Measurements from ENCODE around the gene HASPIN.

HASPIN gene

GRCh38 chr17:3735515-3735914 lies 11.8 kb downstream of the HASPIN start:
- DNase-seq (ENCODE audit: low read depth) = no peak

DNA sequence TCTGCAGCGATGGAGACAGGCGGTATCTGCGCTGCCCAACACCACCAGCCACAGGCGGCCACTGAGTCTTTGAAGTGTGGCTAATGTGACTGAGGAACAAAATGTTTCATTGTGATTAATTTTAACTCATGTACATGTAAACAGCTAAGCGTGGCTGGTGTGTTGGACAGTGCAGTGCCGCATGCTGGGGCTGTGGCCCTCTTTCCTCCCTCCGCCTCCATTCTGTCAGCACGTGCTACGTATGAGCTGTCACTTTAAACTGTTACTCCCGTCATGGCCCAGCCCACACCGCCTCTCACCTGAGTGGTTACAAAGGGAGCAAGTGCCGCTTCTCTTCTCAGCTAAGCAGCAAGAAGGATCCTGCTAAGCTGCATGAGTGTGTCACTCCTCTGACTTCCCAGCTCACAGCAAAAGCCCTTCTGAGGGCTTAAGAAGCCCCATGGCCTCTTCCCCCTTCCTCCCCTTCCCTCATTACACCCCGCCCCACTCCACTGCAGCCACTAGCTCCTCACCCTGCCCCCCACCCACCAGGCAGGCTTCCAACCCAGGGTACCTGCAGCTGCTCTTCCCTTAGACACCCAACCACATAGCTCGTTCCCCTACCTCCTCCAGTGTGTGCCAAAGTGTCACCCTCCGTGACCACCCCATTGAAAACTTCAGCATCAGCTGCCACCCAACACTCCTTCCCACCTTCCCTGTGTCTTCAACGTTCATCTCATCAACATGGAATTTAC lies 15.0 kb downstream of the HASPIN start:
- DNase-seq (ENCODE audit: low read depth) = no peak

- no peak for DNase-seq (ENCODE audit: low read depth)
Measured at GRCh38 chr17:3739422-3740124, 15.9 kb downstream of the HASPIN start.

DNA sequence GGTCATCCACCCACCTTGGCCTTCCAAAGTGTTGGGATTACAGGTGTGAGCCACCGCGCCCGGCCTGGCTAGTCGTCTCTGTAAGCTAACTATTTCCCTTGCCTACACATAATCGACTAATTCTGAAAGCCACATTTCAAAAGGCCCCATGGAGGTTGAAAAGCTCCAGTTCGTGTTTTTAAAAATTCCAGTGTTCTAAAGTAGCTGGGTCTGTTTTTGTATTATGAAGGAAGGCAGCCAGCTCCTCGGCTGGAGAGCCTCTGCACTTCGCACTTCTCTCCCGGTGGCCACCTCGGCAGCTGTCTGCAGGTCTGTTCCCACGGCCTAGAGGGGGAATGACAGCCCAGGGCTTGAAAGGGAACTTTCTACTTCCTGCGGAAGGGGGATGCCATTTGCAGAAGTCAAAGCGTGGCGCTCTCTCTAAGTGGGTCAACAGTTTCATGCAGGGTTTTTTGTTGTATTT lies 16.9 kb downstream of the HASPIN start:
- no peak for DNase-seq (ENCODE audit: low read depth)

- DNase-seq (ENCODE audit: low read depth) = no peak
Measured at GRCh38 chr17:3744014-3744413, 20.3 kb downstream of the HASPIN start.

DNA sequence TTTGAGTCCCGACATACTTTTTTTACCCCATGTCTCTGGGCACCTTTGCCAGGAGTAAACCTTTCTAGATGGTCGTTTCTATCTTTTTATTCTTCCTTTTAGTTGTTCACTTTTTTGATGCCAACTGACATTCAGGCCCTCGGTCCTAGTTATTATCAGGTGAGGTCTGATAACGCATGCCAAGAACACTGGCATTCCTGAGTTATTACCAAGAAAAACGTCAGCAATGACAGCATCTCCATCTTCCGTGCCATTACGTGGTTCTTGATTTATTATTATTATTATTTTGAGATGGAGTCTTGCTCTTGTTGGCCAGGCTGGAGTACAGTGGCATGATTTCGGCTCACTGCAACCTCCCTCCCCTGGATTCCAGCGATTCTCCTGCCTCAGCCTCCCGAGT lies 21.4 kb downstream of the HASPIN start:
- no peak for DNase-seq (ENCODE audit: low read depth)

GRCh38 chr17:3747805-3748204 lies 24.1 kb downstream of the HASPIN start:
- DNase-seq (ENCODE audit: low read depth) = no peak

DNA sequence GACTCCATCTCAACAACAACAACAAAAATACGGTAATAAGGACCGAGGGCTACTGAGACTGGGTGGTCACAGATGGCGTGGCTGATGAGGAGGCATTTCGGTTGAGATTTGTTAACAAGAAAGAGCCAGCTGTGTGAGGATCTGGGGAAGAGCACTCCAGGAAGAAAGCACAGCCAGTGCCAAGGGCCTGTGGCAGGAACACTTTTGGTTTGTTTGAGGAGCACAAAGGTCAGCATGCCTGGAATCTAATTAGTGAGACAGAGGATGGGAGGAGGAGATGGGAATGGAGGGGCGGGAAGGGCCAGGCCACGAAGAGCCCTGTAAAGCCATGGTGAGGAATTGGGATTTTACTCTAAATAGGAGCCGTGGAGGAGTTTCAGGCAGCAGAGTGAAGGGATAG lies 24.9 kb downstream of the HASPIN start:
- DNase-seq (ENCODE audit: low read depth) = no peak

GRCh38 chr17:3750296-3750695 lies 26.6 kb downstream of the HASPIN start:
- no peak for DNase-seq (ENCODE audit: low read depth)

DNA sequence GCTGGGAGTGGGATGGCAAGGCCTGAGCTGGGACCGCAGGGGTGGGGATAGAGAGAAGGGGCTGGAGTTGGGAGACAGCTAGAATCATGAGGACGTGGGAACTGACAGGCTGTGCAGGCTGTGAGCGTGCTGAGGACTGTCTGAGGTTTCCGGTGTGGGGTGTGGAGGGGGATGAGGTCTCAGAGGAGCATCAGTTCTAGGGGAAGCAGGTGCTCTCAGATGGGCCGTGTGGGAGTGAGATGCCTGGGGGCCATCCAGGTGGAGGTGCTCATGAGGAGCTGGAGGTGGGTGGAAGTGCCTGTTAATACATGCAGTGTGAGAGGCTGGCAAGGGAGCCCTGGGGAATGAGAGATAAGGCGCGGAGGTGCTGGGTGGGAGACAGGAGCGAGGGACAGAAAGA lies 27.2 kb downstream of the HASPIN start:
- DNase-seq (ENCODE audit: low read depth) = no peak

GRCh38 chr17:3751836-3752235 lies 28.1 kb downstream of the HASPIN start:
- DNase-seq (ENCODE audit: low read depth) = no peak

DNA sequence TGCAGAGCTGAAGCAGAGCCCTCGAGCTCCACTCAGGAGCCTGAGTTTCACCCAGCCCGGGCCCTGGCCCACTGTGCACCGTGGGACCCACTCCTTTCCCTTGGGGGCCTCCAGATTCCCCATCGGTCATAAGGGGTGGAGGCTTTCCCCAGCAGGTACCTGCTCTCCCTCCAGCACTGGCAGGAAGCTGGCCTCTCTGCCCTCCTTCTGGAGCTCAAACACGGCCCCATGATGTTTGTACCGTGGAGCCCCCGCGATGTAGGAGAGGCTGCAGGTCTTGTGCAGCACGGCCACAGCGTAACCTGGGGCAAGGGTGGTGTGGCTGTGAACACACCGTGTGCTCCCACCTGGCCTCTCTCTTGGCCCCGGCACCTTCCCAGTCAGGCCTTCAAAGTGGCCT lies 29.9 kb downstream of the HASPIN start:
- no peak for DNase-seq (ENCODE audit: low read depth)

GRCh38 chr17:3754066-3754457 lies 30.4 kb downstream of the HASPIN start:
- no peak for DNase-seq (ENCODE audit: low read depth)

GRCh38 chr17:3754458-3755334 lies 31.0 kb downstream of the HASPIN start:
- DNase-seq (ENCODE audit: low read depth) = no peak

GRCh38 chr17:3755335-3756030 lies 31.8 kb downstream of the HASPIN start:
- no peak for DNase-seq (ENCODE audit: low read depth)

- no peak for DNase-seq (ENCODE audit: low read depth)
Measured at GRCh38 chr17:3759597-3760216, 36.0 kb downstream of the HASPIN start.

DNA sequence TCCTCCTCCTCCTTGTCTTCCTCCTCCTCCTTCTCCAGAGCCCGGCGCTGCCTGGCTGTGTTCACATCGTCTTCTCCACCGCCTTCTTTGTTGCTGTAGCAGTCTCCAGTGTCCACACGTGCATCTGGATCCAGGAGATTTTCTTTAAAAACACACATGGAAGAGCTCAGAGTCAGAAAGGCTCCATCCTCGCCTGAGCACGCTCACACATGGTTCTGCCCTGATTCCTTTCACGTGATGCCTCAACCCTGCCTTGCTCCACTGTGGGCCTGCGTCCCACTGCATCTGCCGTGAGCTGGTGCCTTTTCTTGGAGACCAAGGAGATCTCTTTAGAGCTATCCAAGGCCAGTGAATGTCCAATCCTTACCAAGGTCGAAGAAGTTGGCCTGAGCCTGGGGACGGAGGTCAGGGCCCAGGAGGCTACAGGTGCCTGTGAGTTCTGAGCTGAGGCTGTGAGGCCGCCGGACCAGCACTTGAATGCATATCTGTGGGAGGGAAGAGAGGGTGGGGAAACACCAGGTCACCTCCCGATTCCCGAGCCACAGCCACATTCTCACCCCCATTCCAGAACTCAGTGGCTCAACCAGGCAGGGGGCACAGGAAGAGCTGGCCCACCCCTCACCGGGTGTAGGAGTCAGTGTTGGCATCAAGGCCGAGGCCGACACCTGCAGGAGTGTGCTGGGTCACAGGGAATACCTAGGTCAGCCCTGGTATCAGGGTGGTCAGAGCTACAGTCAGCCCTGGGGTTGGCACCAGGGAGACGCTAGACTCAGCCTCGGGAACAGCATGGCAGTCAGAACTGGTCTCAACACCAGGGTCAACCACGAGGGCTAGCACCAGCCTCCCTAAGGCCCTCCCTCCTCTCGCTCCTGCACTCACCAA lies 37.6 kb downstream of the HASPIN start:
- no peak for DNase-seq (ENCODE audit: low read depth)

GRCh38 chr17:3761918-3762380 lies 38.2 kb downstream of the HASPIN start:
- DNase-seq (ENCODE audit: low read depth) = no peak

GRCh38 chr17:3762922-3763776 lies 39.4 kb downstream of the HASPIN start:
- DNase-seq (ENCODE audit: low read depth) = no peak

DNA sequence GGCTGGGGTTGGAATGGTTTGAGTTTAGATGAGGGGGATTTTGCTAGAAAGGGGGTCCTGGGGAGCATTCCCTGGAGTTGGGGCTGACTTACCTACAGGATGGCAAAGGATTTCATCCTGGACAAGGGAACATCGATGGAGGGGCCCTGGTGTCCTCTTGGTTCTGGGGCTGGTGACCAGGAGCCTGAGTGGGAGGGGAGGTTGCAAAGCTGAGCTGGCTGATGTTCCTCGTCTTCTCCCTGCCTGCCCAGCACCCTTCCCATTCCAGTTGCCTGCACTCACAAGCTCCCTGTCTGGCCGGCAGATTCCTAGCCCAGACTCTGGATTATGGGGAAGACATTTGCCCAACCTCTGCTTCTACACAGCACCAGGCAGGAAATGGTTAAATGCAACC lies 40.1 kb downstream of the HASPIN start:
- DNase-seq (ENCODE audit: low read depth) = no peak
